Midbrain (tissue), 1 donor: ENCODE data around the gene IGSF3.

Source experiments
- DNase-seq: peaks from one replicate; lab custom pipeline; 2025; lab: John Stamatoyannopoulos, UW

Gene IGSF3

GRCh38 chr1:116667575-116668105, at the start of gene IGSF3:
Gene IGSF3 (minus strand): TSS chr1:116667733. CDS start chr1:116666326, 1,407 bp downstream.
- DNase-seq, result peak; percentile 19

- DNase-seq, result no peak
Observed at GRCh38 chr1:116717318-116717717, 49.8 kb upstream of the IGSF3 start.

GRCh38 chr1:116716391-116716790, 48.9 kb upstream of the IGSF3 start:
- DNase-seq, result no peak

GRCh38 chr1:116713474-116713873, 45.9 kb upstream of the IGSF3 start:
- no peak for DNase-seq

- DNase-seq, result no peak
Observed at GRCh38 chr1:116712510-116712909, 45.0 kb upstream of the IGSF3 start.

GRCh38 chr1:116711263-116711840, 43.8 kb upstream of the IGSF3 start:
- no peak for DNase-seq

- DNase-seq, result peak; percentile 2
Observed at GRCh38 chr1:116710420-116711262, 43.1 kb upstream of the IGSF3 start.

GRCh38 chr1:116709666-116710167, 42.2 kb upstream of the IGSF3 start:
- no peak for DNase-seq

GRCh38 chr1:116708255-116708900, 40.8 kb upstream of the IGSF3 start:
- no peak for DNase-seq

GRCh38 chr1:116706841-116707240, 39.3 kb upstream of the IGSF3 start:
- DNase-seq, result no peak

GRCh38 chr1:116706123-116706522, 38.6 kb upstream of the IGSF3 start:
- DNase-seq, result no peak

- no peak for DNase-seq
Observed at GRCh38 chr1:116704278-116704677, 36.7 kb upstream of the IGSF3 start.

GRCh38 chr1:116699605-116700004, 32.1 kb upstream of the IGSF3 start:
- no peak for DNase-seq

GRCh38 chr1:116698244-116698595, 30.7 kb upstream of the IGSF3 start:
- DNase-seq, result no peak

GRCh38 chr1:116697548-116698243, 30.2 kb upstream of the IGSF3 start:
- DNase-seq, result no peak

- no peak for DNase-seq
Observed at GRCh38 chr1:116694524-116694923, 27.0 kb upstream of the IGSF3 start.

GRCh38 chr1:116693759-116694480, 26.4 kb upstream of the IGSF3 start:
- DNase-seq, result no peak

GRCh38 chr1:116692879-116693278, 25.3 kb upstream of the IGSF3 start:
- no peak for DNase-seq

GRCh38 chr1:116690849-116691406, 23.4 kb upstream of the IGSF3 start:
- DNase-seq, result no peak

- no peak for DNase-seq
Observed at GRCh38 chr1:116690396-116690848, 22.9 kb upstream of the IGSF3 start.
